Thyroid gland (tissue), 4 donors: ENCODE data around the gene HSPA12A. TPM values are rescaled to one million over a fixed set of nuclear protein-coding genes. Genes with fewer than 3 reads are reported as not detected.

Source experiments
- DNase-seq, 2 donors: peaks; one replicate each; pipeline ENCODE4 v3.0.0-alpha.2; 2019
- H3K27ac ChIP-seq, 3 donors: fragments of 200-600 bp; sonication (generic); 1 replicate in 2 of 3; 2 replicates in 1 of 3; pipeline ENCODE4 v1.5.1; 2016 to 2019; ENCODE audit warnings: mild to moderate bottlenecking in 1 of 3, moderate library complexity in 1 of 3
- H3K27me3 ChIP-seq: fragments of 200-600 bp; sonication (generic); one replicate; pipeline ENCODE4 v1.5.1; 2019
- H3K36me3 ChIP-seq, 2 donors: fragments of 200-600 bp; sonication (generic); one replicate each; pipeline ENCODE4 v1.5.1; 2016 to 2019
- H3K4me1 ChIP-seq, 2 donors: fragments of 200-600 bp; sonication (generic); one replicate each; pipeline ENCODE4 v1.5.1; 2017 to 2019
- H3K4me3 ChIP-seq, 3 donors: fragments of 200-600 bp; sonication (generic); replicated peaks in 1 of 3; 1 replicate in 2 of 3; 2 replicates in 1 of 3; pipeline ENCODE4 v1.5.1; 2016; ENCODE audit warnings: mild to moderate bottlenecking in 1 of 3
- H3K9me3 ChIP-seq: fragments of 200-600 bp; sonication (generic); one replicate; pipeline ENCODE4 v1.5.1; 2017
- CTCF ChIP-seq, 6 experiments: fragments of 200-600 bp in 3 of 6; fragments of 450-650 bp in 3 of 6; sonication (generic) in 3 of 6; IDR thresholded peaks; one replicate each; pipeline ENCODE4 v1.5.1; 2016 to 2019; ENCODE audit warnings: antibody characterized with exemption in 6 of 6, mild to moderate bottlenecking in 2 of 6, inconsistent platforms in 1 of 6, moderate library complexity in 1 of 6
- POLR2A ChIP-seq, 2 donors: fragments of 450-650 bp; IDR thresholded peaks; one replicate each; pipeline ENCODE4 v1.6.1; 2017; ENCODE audit warnings: antibody characterized with exemption in 2 of 2, mild to moderate bottlenecking in 2 of 2, moderate library complexity in 1 of 2
- WGBS, 2 donors: methylation state at CpG; one replicate each; pipeline ENCODE4 v1.1.5; 2017; 5-methylcytosine and 5-hydroxymethylcytosine counted together
- intact Hi-C: fragments of 100-400 bp; cut with DNase I; formaldehyde crosslinking; loops from one replicate; pipeline ENCODE4 v1.15.1; 2023
- total RNA-seq, 4 donors: library from RNA; depleted of rRNA; stranded (reverse); fragments of >200 nt; gene quantifications; one replicate each; pipeline ENCODE4 v1.2.3, GENCODE V29; 2016

HSPA12A gene
- total RNA-seq, 4 donors from 2014 or later, result 22.6 to 37.3 (median 34.6) TPM

GRCh38 chr10:116730464-116731260, 11.7 kb downstream of the HSPA12A start:
- Histone ChIP-seq H3K27ac (no peak overlapping the region), H3K27me3 (no peaks in the 10 kb centered on the region), H3K4me1 (peaks cover 0 to 17% of the 10 kb centered on the region in 2 donors), H3K36me3 (no peaks in the 10 kb centered on the region), H3K4me3 (no peak overlapping the region), H3K9me3 (no peaks in the 10 kb centered on the region)
- no peak for DNase-seq
- TF ChIP-seq POLR2A (IDR thresholded peaks at IDR 0.05), result no peak
- TF ChIP-seq CTCF (IDR thresholded peaks at IDR 0.05), result no peak
- intact Hi-C loops, result no loop called here
- 82 to 91% methylated on average over 8 to 14 of the region's 14 CpGs for WGBS, 2 donors

DNA sequence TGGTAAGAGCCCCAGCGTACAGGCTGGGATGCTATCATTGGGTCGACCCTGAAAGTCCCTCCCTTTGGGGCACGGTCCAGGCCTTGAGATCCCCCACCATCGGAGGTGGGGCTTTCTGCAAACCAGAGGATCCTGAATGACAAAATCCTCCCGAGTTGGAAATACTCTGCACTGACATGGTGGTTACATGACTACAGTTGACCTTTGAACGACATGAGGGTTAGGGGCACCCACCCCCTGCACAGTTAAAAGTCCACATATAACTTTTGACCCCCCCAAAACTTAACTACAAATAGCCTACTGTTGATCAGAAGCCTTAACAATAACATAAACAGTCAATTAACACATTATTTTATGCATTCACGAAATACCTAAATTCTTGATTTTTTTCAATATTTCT, 13.1 kb downstream of the HSPA12A start:
- H3K27ac ChIP-seq, result no peak overlapping the region
- no peaks in the 10 kb centered on the region for H3K27me3 ChIP-seq
- peaks cover 0 to 13% of the 10 kb centered on the region in 2 donors for H3K4me1 ChIP-seq
- 89 to 92% methylated on average over 7 of the region's 7 CpGs for WGBS, 2 donors
- no peak overlapping the region for H3K4me3 ChIP-seq
- no peaks in the 10 kb centered on the region for H3K9me3 ChIP-seq
- H3K36me3 ChIP-seq, result no peaks in the 10 kb centered on the region
- TF ChIP-seq POLR2A (IDR thresholded peaks at IDR 0.05) (no peak), CTCF (IDR thresholded peaks at IDR 0.05) (no peak)
- no peak for DNase-seq
- intact Hi-C loops, result no loop called here

DNA sequence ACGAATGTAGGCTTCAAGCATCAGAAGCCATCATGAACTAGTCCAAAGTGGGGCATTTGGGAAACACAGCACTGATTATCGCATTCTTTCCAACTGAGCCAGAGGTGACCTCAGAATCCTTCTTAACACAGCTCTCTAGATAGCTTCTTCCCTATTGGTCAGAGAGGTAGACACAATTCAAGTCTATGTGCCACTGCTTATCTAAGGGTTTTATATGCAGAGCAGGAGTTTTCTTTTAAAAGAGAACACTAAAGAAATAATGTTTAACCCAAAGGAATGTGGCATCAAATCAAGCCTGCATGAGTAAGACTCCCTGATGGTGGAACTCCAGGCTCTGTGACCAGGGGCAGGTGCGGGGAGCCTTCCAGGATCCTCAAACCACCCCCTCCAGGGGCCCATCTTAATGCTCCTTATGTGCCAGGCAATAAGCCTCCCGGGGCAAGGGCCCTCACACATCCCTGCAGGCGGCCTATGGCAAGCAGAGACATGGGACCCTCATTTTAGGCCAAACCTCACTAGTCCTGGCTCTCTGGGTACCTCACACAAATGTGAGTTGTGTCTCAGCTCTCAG, 13.8 kb downstream of the HSPA12A start:
- Histone ChIP-seq H3K4me1 (peaks cover 0 to 13% of the 10 kb centered on the region in 2 donors), H3K27me3 (no peaks in the 10 kb centered on the region), H3K4me3 (no peak overlapping the region), H3K27ac (no peak overlapping the region), H3K36me3 (no peaks in the 10 kb centered on the region), H3K9me3 (no peaks in the 10 kb centered on the region)
- TF ChIP-seq POLR2A (IDR thresholded peaks at IDR 0.05), result no peak
- no peak for TF ChIP-seq CTCF (IDR thresholded peaks at IDR 0.05)
- WGBS, 2 donors, result 77 to 84% methylated on average over 5 of the region's 5 CpGs
- intact Hi-C loops, result no loop called here
- DNase-seq, result no peak

DNA sequence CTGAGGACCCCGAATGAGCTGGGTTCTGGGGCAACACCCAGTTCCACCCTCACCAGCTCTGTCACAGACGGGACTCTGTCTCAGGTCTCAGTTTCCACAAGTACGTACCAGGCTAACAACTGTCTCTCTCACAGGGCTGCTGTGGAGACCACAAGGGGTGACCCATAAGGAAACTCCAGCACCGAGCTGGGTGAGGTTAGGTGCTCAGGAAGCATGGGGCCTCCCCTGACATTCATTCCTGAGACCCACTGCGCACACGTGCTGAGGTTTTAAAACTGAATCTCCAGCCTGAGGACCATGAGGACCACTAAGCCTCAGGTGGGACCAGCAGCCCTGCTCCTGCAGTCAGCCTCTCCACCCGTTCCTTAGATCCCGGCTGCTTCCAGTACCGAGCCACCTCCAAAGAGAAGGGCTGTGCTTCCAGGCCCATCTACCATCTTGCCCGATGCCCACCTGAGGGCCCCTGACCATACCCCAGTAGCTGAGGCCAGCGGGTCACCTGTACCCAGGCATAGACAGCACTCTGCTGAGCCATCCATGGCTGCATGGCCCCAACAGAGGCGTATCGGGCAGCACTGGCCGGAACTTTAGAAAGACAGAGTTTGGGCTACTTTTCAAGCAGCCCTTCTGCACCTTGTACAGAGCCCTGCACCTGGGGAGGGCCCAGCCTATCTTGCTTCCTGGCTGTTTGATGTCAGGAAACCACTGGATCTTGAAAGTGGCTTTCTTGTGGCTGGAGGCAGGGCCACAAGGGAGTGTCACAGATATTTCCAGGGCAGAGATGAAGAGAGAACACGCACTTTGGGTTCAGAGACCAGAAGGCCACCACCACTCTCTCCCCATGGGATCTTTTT, 18.7 kb downstream of the HSPA12A start:
- no peaks in the 10 kb centered on the region for H3K27me3 ChIP-seq
- no peak overlapping the region for H3K4me3 ChIP-seq
- H3K9me3 ChIP-seq, result no peaks in the 10 kb centered on the region
- TF ChIP-seq CTCF (IDR thresholded peaks at IDR 0.05) (no peak), POLR2A (IDR thresholded peaks at IDR 0.05) (no peak)
- H3K4me1 ChIP-seq, result peaks cover 5 to 25% of the 10 kb centered on the region in 2 donors
- H3K27ac ChIP-seq, result no peak overlapping the region
- no peak for DNase-seq
- 93 to 95% methylated on average over 10 to 14 of the region's 15 CpGs for WGBS, 2 donors
- H3K36me3 ChIP-seq, result no peaks in the 10 kb centered on the region
- intact Hi-C loops, result no loop called here
